MM.1S (cell line): ENCODE measurements around the gene TMC6.

Experiments used
- EZH2phosphoT487 ChIP-seq: fragments of 300-600 bp; sonication (generic); IDR thresholded peaks from 2 replicates; pipeline ENCODE4 v1.6.1; 2018; ENCODE audit warnings: antibody characterized with exemption, low read length
- TF ChIP-seq, protein P1 (sequence below): fragments of 300-600 bp; sonication (generic); IDR thresholded peaks from 2 replicates; pipeline ENCODE4 v1.5.1; 2016; ENCODE audit warnings: antibody characterized with exemption, low read length, mixed read lengths

DNA sequence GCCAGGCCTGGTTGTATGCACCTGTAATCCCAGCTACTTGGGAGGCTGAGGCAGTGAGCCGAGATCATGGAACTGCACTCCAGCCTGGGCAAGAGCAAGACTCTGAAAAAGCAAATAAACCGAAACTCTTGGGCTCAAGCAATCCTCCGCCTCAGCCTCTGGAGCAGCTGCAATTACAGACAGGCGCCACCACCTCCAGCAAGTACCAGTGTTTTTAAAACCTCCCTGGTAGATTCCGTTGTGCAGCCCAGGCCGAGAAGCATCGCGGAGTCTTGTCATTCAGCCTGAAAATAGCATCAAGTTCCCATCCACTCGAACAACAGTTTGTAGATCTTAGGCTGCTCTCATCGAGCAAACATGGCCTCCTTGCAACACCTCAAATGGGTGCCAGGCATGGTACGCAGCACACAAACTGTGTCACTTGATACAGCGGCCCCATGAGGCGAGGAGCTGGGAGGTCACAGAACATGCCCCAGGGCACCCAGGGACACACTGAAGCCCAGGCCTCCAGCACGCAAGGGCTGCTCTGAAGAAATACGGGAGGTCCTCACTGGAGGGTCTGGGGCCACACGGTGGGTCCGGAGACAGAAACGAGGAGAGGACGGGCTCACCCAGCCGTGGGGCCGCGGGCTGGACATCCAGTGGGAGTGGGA lies 18.1 kb downstream of the TMC6 start:
- TF ChIP-seq, protein P1, sequence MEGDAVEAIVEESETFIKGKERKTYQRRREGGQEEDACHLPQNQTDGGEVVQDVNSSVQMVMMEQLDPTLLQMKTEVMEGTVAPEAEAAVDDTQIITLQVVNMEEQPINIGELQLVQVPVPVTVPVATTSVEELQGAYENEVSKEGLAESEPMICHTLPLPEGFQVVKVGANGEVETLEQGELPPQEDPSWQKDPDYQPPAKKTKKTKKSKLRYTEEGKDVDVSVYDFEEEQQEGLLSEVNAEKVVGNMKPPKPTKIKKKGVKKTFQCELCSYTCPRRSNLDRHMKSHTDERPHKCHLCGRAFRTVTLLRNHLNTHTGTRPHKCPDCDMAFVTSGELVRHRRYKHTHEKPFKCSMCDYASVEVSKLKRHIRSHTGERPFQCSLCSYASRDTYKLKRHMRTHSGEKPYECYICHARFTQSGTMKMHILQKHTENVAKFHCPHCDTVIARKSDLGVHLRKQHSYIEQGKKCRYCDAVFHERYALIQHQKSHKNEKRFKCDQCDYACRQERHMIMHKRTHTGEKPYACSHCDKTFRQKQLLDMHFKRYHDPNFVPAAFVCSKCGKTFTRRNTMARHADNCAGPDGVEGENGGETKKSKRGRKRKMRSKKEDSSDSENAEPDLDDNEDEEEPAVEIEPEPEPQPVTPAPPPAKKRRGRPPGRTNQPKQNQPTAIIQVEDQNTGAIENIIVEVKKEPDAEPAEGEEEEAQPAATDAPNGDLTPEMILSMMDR = no peak
- no peak for TF ChIP-seq EZH2phosphoT487
